H1 (cell line): ENCODE results near the gene BMPR1A. TPM values are rescaled to one million over a fixed set of nuclear protein-coding genes. Genes with fewer than 3 reads are reported as not detected.

Source experiments
- CTCF ChIA-PET: fragments of 300-600 bp; sonication (Branson Sonifier 250); formaldehyde crosslinking; loops from one replicate; lab custom pipeline; 2021; ENCODE audit not compliant: partially characterized antibody; lab: Charles Lee
- POLR2A ChIA-PET: fragments of 300-600 bp; sonication (Branson Sonifier 250); formaldehyde crosslinking; loops from one replicate; lab custom pipeline; 2021; ENCODE audit warnings: inconsistent platforms; ENCODE audit not compliant: partially characterized antibody; lab: Charles Lee
- DNase-seq, 2 experiments: peaks; one replicate each; pipeline versions ENCODE4 v3.0.0 to v3.0.0-alpha.2; 2010 to 2022; ENCODE audit warnings: low spot score in 2 of 2, low read depth in 1 of 2, mixed read lengths in 1 of 2
- FAIRE-seq: peaks from 2 replicates; lab custom pipeline; 2011; peaks lifted over from hg19 to GRCh38; lab: Jason Lieb, UNC
- H2AFZ ChIP-seq: 2 replicates; pipeline ENCODE4 v1.8.1; 2012; ENCODE audit warnings: low read length, inconsistent platforms
- H2AK5ac ChIP-seq: 2 replicates; pipeline ENCODE4 v1.6.1; 2013; ENCODE audit warnings: low read depth, low read length
- H2BK120ac ChIP-seq: replicated peaks from 2 replicates; pipeline ENCODE3; 2013; ENCODE audit warnings: low read depth, low read length, inconsistent platforms
- H2BK12ac ChIP-seq: 2 replicates; pipeline ENCODE4 v1.6.1; 2013; ENCODE audit warnings: low read depth, low read length
- H2BK15ac ChIP-seq: 2 replicates; pipeline ENCODE4 v1.6.1; 2013; ENCODE audit warnings: low read length
- H2BK20ac ChIP-seq: 2 replicates; pipeline ENCODE4 v1.6.1; 2013; ENCODE audit warnings: low read length
- H2BK5ac ChIP-seq: 2 replicates; pipeline ENCODE4 v1.6.1; 2013; ENCODE audit warnings: low read depth, low read length
- H3K14ac ChIP-seq: 2 replicates; pipeline ENCODE4 v1.6.1; 2013; ENCODE audit warnings: inconsistent platforms; ENCODE audit not compliant: insufficient read length
- H3K18ac ChIP-seq: 2 replicates; pipeline ENCODE4 v1.6.1; 2013; ENCODE audit warnings: low read length; ENCODE audit errors: extremely low read depth
- H3K23ac ChIP-seq: 2 replicates; pipeline ENCODE4 v1.6.1; 2013; ENCODE audit warnings: inconsistent platforms; ENCODE audit not compliant: insufficient read length
- H3K23me2 ChIP-seq: 2 replicates; pipeline ENCODE4 v1.6.1; 2013; ENCODE audit warnings: low read depth, low read length
- H3K27ac ChIP-seq: 2 replicates; pipeline ENCODE4 v1.6.1; 2011; ENCODE audit warnings: low read depth, low read length, inconsistent platforms
- H3K27me3 ChIP-seq, 4 experiments: replicated peaks in 1 of 4; 1 replicate in 1 of 4; 2 replicates in 3 of 4; pipeline versions ENCODE4 v1.6.1 to v1.8.1; 2011 to 2013; ENCODE audit warnings: low read length in 3 of 4, mild to moderate bottlenecking in 3 of 4, inconsistent platforms in 2 of 4, mixed read lengths in 2 of 4, moderate library complexity in 1 of 4; ENCODE audit not compliant: control insufficient read depth in 3 of 4, insufficient read depth in 3 of 4; ENCODE audit errors: extremely low read depth in 1 of 4
- H3K36me3 ChIP-seq, 4 experiments: 2 replicates each; pipeline versions ENCODE4 v1.6.1 to v1.8.1; 2011 to 2013; ENCODE audit warnings: mild to moderate bottlenecking in 4 of 4, low read length in 3 of 4, moderate library complexity in 2 of 4, control low read depth in 1 of 4, inconsistent platforms in 1 of 4; ENCODE audit not compliant: insufficient read depth in 4 of 4, control insufficient read depth in 2 of 4
- H3K4ac ChIP-seq: replicated peaks from 2 replicates; pipeline ENCODE3; 2013; ENCODE audit warnings: low read length, low read depth, mixed read lengths, inconsistent platforms; ENCODE audit not compliant: insufficient read length
- H3K4me1 ChIP-seq, 4 experiments: replicated peaks in 1 of 4; 1 replicate in 1 of 4; 2 replicates in 3 of 4; pipeline versions ENCODE4 v1.6.1 to v1.8.1; 2011 to 2013; ENCODE audit warnings: low read length in 3 of 4, inconsistent platforms in 2 of 4, mixed read lengths in 1 of 4; ENCODE audit not compliant: insufficient read depth in 4 of 4, control insufficient read depth in 3 of 4
- H3K4me2 ChIP-seq, 2 experiments: 2 replicates each; pipeline versions ENCODE4 v1.6.1 to v1.8.1; 2011 to 2013; ENCODE audit warnings: low read depth in 2 of 2, low read length in 2 of 2, control low read depth in 1 of 2, inconsistent platforms in 1 of 2, mild to moderate bottlenecking in 1 of 2; ENCODE audit not compliant: insufficient read depth in 1 of 2
- H3K4me3 ChIP-seq, 4 experiments: fragments of 200-600, 300-600 bp in 1 of 4; sonication (generic), shearing (Covaris generic), sonication (Bioruptor Twin) in 1 of 4; 2 replicates each; pipeline versions ENCODE4 v1.5.1 to v1.8.1; 2011 to 2016; ENCODE audit warnings: low read length in 4 of 4, low read depth in 3 of 4, control low read depth in 2 of 4, inconsistent platforms in 2 of 4, mild to moderate bottlenecking in 2 of 4, mixed read lengths in 1 of 4, moderate library complexity in 1 of 4; ENCODE audit not compliant: insufficient read depth in 2 of 4; ENCODE audit errors: extremely low read depth in 1 of 4
- H3K56ac ChIP-seq: replicated peaks from 2 replicates; pipeline ENCODE3; 2013; ENCODE audit warnings: low read depth, mild to moderate bottlenecking, mixed read lengths, low read length, inconsistent platforms; ENCODE audit not compliant: insufficient read length
- H3K79me1 ChIP-seq: 2 replicates; pipeline ENCODE4 v1.6.1; 2013; ENCODE audit warnings: low read depth, low read length, control low read depth
- H3K79me2 ChIP-seq, 2 experiments: 2 replicates each; pipeline versions ENCODE4 v1.6.1 to v1.8.1; 2012 to 2013; ENCODE audit warnings: low read length in 2 of 2, mild to moderate bottlenecking in 2 of 2, inconsistent platforms in 1 of 2; ENCODE audit not compliant: insufficient read depth in 2 of 2, control insufficient read depth in 1 of 2
- H3K9ac ChIP-seq, 4 experiments: replicated peaks in 1 of 4; 1 replicate in 1 of 4; 2 replicates in 3 of 4; pipeline versions ENCODE4 v1.6.1 to v1.8.1; 2011 to 2013; ENCODE audit warnings: low read depth in 3 of 4, low read length in 3 of 4, control low read depth in 2 of 4, mild to moderate bottlenecking in 2 of 4, moderate library complexity in 2 of 4, inconsistent platforms in 1 of 4; ENCODE audit errors: extremely low read depth in 1 of 4
- H3K9me3 ChIP-seq, 2 experiments: 2 replicates each; pipeline versions ENCODE4 v1.6.1 to v1.8.1; 2012 to 2013; ENCODE audit warnings: mild to moderate bottlenecking in 2 of 2, moderate library complexity in 2 of 2, control low read depth in 1 of 2, inconsistent platforms in 1 of 2, low read depth in 1 of 2, low read length in 1 of 2, mixed read lengths in 1 of 2; ENCODE audit not compliant: insufficient read depth in 2 of 2
- H4K20me1 ChIP-seq, 2 experiments: replicated peaks in 1 of 2; 2 replicates each; pipeline versions ENCODE3 to v1.8.1; 2011 to 2013; ENCODE audit warnings: inconsistent platforms in 2 of 2, low read length in 2 of 2, mild to moderate bottlenecking in 1 of 2; ENCODE audit not compliant: insufficient read depth in 2 of 2, control insufficient read depth in 1 of 2
- H4K5ac ChIP-seq: 2 replicates; pipeline ENCODE4 v1.6.1; 2013; ENCODE audit warnings: low read length, low read depth, mixed read lengths, inconsistent platforms; ENCODE audit not compliant: insufficient read length
- H4K8ac ChIP-seq: 2 replicates; pipeline ENCODE4 v1.8.0; 2013; ENCODE audit warnings: mild to moderate bottlenecking, moderate library complexity, low read length, inconsistent platforms; ENCODE audit not compliant: insufficient read depth; ENCODE audit errors: extremely low read depth
- H4K91ac ChIP-seq: replicated peaks from 2 replicates; pipeline ENCODE3; 2013; ENCODE audit warnings: low read length, mixed read lengths, inconsistent platforms; ENCODE audit not compliant: insufficient read length
- BCL11A ChIP-seq, 2 experiments: IDR thresholded peaks; one replicate each; pipeline ENCODE4 v1.6.1; 2011; ENCODE audit warnings: low read depth in 2 of 2, low read length in 2 of 2, mild to moderate bottlenecking in 2 of 2
- CTBP2 ChIP-seq: IDR thresholded peaks from 2 replicates; pipeline ENCODE4 v1.7.0; 2011; ENCODE audit warnings: borderline replicate concordance, mild to moderate bottlenecking, moderate library complexity, mixed read lengths, low read length; ENCODE audit not compliant: insufficient read depth, insufficient read length
- FOSL1 ChIP-seq: IDR thresholded peaks from 2 replicates; pipeline ENCODE4 v1.6.1; 2011; ENCODE audit warnings: mild to moderate bottlenecking, low read depth, low read length, moderate library complexity; ENCODE audit not compliant: insufficient read depth
- GABPA ChIP-seq: IDR thresholded peaks from 2 replicates; pipeline ENCODE4 v1.6.1; 2011; ENCODE audit warnings: mild to moderate bottlenecking, low read length, moderate library complexity, borderline replicate concordance; ENCODE audit not compliant: insufficient read depth
- KDM5A ChIP-seq: fragments of 200-600 bp; IDR thresholded peaks from 2 replicates; pipeline ENCODE4 v1.7.1; 2012; ENCODE audit warnings: mild to moderate bottlenecking, low read length, inconsistent platforms, mixed read lengths
- MAFK ChIP-seq: IDR thresholded peaks from 2 replicates; pipeline ENCODE4 v1.6.1; 2012; ENCODE audit warnings: low read depth, mild to moderate bottlenecking, improper control_type of control experiment, low read length
- POLR2A ChIP-seq, 2 experiments: IDR thresholded peaks; 1 replicate in 1 of 2; 2 replicates in 1 of 2; pipeline ENCODE4 v1.6.1; 2011; ENCODE audit warnings: low read depth in 2 of 2, low read length in 2 of 2, mild to moderate bottlenecking in 2 of 2; ENCODE audit errors: control extremely low read depth in 1 of 2
- POLR2AphosphoS5 ChIP-seq: IDR thresholded peaks from 2 replicates; pipeline ENCODE4 v1.6.1; 2011; ENCODE audit warnings: low read depth, low read length
- RAD21 ChIP-seq, 2 experiments: IDR thresholded peaks in 1 of 2; conservative IDR thresholded peaks in 1 of 2; 2 replicates each; pipeline ENCODE4 v1.6.1; 2011; ENCODE audit warnings: low read depth in 2 of 2, low read length in 2 of 2, improper control_type of control experiment in 1 of 2, inconsistent platforms in 1 of 2, mild to moderate bottlenecking in 1 of 2, moderate library complexity in 1 of 2
- RBBP5 ChIP-seq: IDR thresholded peaks from 2 replicates; pipeline ENCODE4 v1.7.1; 2012; ENCODE audit warnings: low read depth, mild to moderate bottlenecking, inconsistent platforms, low read length, moderate library complexity, borderline replicate concordance
- RXRA ChIP-seq: IDR thresholded peaks from 2 replicates; pipeline ENCODE4 v1.6.1; 2011; ENCODE audit warnings: low read depth, mild to moderate bottlenecking, low read length, moderate library complexity; ENCODE audit not compliant: insufficient read depth
- SIX5 ChIP-seq: IDR thresholded peaks from 2 replicates; pipeline ENCODE4 v1.6.1; 2011; ENCODE audit warnings: mild to moderate bottlenecking, low read depth, low read length
- SP1 ChIP-seq: IDR thresholded peaks from 2 replicates; pipeline ENCODE4 v1.6.1; 2011; ENCODE audit warnings: low read depth, low read length
- SP2 ChIP-seq: IDR thresholded peaks from 2 replicates; pipeline ENCODE4 v1.6.1; 2012; ENCODE audit warnings: mild to moderate bottlenecking, low read length, inconsistent platforms
- TAF1 ChIP-seq: IDR thresholded peaks from 2 replicates; pipeline ENCODE4 v1.6.1; 2011; ENCODE audit warnings: mild to moderate bottlenecking, low read depth, low read length
- WGBS, 2 experiments: shearing (Covaris generic) in 1 of 2; methylation state at CpG; one replicate each; pipeline versions ENCODE4 v1.1.6 to v1.1.7; 2013 to 2015; ENCODE audit warnings: low lambda C conversion rate in 2 of 2, mixed read lengths in 2 of 2, inconsistent platforms in 1 of 2, low coverage in 1 of 2, missing lambda C conversion rate in 1 of 2; ENCODE audit not compliant: insufficient replicate concordance in 2 of 2, insufficient coverage in 1 of 2, insufficient read length in 1 of 2; ENCODE audit errors: extremely low coverage in 1 of 2, missing lambda C conversion rate in 1 of 2; 5-methylcytosine and 5-hydroxymethylcytosine counted together
- polyA plus RNA-seq, 7 experiments: library from polyadenylated mRNA; depleted of rRNA in 3 of 7; stranded (reverse) in 5 of 7; unstranded in 2 of 7; fragments of >200 nt in 5 of 7; fragments of 200-250 nt in 2 of 7; gene quantifications; 1 replicate in 5 of 7; 2 replicates in 1 of 7; 4 replicates in 1 of 7; pipeline versions ENCODE4 v1.2.1 to v1.2.3, GENCODE V29; 2011 to 2013; ENCODE audit warnings: missing spikeins in 2 of 7, mixed read lengths in 2 of 7
- total RNA-seq: library from RNA; stranded (reverse); fragmentation: NEBNext Ultra II Directional; extraction: Animal tissue kit (Norgen Biotek cat#: 25700); gene quantifications from 2 replicates; pipeline ENCODE4 v1.2.1, GENCODE V29; 2021

BMPR1A gene
- total and polyA plus RNA-seq, 2 of the 8 experiments (the other 6 are each of a cell fraction or from before 2014, with no cell fraction given), result 34.4 to 129 TPM

DNA sequence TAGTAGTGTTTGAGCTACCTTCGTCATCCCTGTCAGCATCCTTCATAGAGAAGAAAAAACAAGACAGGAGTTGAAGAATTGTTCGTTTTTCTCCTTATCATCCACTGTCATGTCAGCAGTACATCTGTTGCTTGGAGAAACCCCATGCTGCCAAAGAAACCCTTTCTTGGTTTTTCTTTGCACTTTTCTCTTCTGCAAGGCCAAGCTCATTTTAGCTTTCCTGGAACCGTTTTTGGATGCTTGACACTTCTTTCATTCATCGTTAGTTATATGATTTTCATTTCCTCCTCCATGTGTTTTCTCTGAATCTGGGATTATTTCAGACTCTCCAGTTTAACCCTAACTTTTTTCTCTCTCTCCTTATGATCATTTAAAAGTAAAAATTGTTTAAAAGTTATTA lies 142.1 kb downstream of the BMPR1A start:
- Histone ChIP-seq H2AK5ac (no peak overlapping the region), H3K23ac (no peak overlapping the region), H3K79me2 (peaks cover 0 to 16% of the 10 kb centered on the region in 2 experiments; a peak in 1 of 4 replicates), H3K9me3 (no peaks in the 10 kb centered on the region), H3K4me3 (no peak overlapping the region), H3K27ac (no peak overlapping the region), H3K56ac (no peak overlapping the region), H2BK120ac (no peak overlapping the region), H3K23me2 (no peaks in the 10 kb centered on the region), H3K4me2 (no peak overlapping the region), H2BK5ac (no peak overlapping the region), H4K5ac (no peak overlapping the region), H3K79me1 (peaks cover 4% of the 10 kb centered on the region; the same call in 1 of the 2 replicates), H4K91ac (no peak overlapping the region), H3K4ac (no peak overlapping the region), H3K4me1 (peaks cover 0 to 6% (median 2%) of the 10 kb centered on the region in 4 experiments; a peak in 3 of 7 replicates), H2BK12ac (no peak overlapping the region), H2BK15ac (no peak overlapping the region), H4K20me1 (peaks cover 0 to 6% of the 10 kb centered on the region in 2 experiments), H2AFZ (no peak overlapping the region), H3K9ac (no peak overlapping the region), H3K36me3 (peaks cover 13 to 35% (median 31%) of the 10 kb centered on the region in 4 experiments), H3K18ac (no peak overlapping the region), H3K27me3 (no peaks in the 10 kb centered on the region), H4K8ac (no peak overlapping the region), H2BK20ac (no peak overlapping the region), H3K14ac (no peak overlapping the region)
- POLR2A ChIA-PET, result interaction anchor here (0.6 to 1.4 kb wide), 3 partner anchors 9 to 208 kb away, joined by 3 to 4 read pairs (median 3); no protein-coding TSS in a partner anchor
- no peak for FAIRE-seq
- CTCF ChIA-PET, result interaction anchor here (0.7 to 5.8 kb wide), 33 partner anchors 9 to 498 kb away, joined by 3 to 40 read pairs (median 5); no protein-coding TSS in a partner anchor
- DNase-seq, result no peak
- WGBS, 2 experiments, result 83% methylated on average over 4 of the region's 4 CpGs; no CpG with 5 or more reads in 1 of the 2 experiments
- TF ChIP-seq RBBP5 (no peak), TAF1 (no peak), KDM5A (no peak), POLR2A (IDR thresholded peaks at IDR 0.05; ENCODE audit: control extremely low read depth in 1 of 2, low read depth in 2 of 2, low read length in 2 of 2) (no peak), BCL11A (IDR thresholded peaks at IDR 0.05; ENCODE audit: low read depth in 2 of 2, low read length in 2 of 2) (no peak), SP1 (no peak), FOSL1 (no peak), RAD21 (IDR thresholded peaks at IDR 0.05 in 1 of 2, conservative IDR thresholded peaks at IDR 0.05 in 1 of 2; ENCODE audit: low read depth in 2 of 2, low read length in 2 of 2) (no peak), MAFK (no peak), SP2 (no peak), RXRA (no peak), GABPA (no peak), POLR2AphosphoS5 (no peak), CTBP2 (no peak), SIX5 (no peak)
